NCI-H2196 (cell line): ENCODE results near the gene WDPCP.
"Not testable (repeated sequence)": the region's sequence is repeated elsewhere in the genome, so short reads cannot be mapped to it uniquely, and the experiment has no call there.

Experiments used
- DNase-seq: peaks from one replicate; lab custom pipeline; 2025; ENCODE audit not compliant: unreplicated experiment; lab: John Stamatoyannopoulos, UW

WDPCP gene

DNA sequence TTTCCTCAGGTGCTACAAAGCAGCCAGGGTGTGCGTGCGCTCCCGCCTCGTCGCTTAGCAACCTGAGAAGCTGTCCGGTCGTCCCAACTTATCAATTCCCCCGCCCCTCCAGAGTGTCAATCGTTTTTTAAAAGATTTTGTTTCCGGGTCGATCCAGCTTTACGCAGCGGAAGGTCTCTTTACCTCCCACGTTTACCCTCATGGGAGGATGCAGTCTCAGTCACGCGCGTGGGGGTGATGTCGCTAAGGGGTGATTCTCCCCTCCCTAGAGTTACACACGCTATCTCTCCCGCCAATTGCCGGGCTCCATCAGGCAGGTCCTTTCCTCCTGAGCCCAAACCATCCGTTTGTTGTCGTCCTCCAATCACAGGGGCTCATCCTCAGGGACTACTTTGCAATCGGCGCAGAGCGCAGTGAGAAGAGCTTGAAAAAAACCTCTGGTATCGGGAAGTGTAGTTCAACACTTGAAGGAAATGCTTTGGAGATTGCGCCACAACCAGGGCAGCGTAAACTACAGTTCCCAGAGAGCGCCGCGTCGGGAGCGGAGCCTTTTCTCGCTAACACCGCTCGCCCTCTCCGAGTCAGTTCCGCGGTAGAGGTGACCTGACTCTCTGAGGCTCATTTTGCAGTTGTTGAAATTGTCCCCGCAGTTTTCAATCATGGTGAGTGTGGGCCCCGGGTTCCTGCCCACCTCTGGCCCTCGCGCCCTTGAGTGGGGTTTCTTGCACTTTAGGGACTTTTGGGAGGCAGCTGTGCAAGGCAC is at the start of gene WDPCP, which contains the start of gene MDH1:
Gene WDPCP, minus strand, starts transcription at position 93 of the 763 bp plus-strand sequence. CDS start 206 bp downstream, outside the sequence.
Gene MDH1, plus strand, starts transcription at position 579 of the 763 bp plus-strand sequence. Its CDS starts 81 bp downstream, at position 660.
- DNase-seq: peak; percentile 88

DNA sequence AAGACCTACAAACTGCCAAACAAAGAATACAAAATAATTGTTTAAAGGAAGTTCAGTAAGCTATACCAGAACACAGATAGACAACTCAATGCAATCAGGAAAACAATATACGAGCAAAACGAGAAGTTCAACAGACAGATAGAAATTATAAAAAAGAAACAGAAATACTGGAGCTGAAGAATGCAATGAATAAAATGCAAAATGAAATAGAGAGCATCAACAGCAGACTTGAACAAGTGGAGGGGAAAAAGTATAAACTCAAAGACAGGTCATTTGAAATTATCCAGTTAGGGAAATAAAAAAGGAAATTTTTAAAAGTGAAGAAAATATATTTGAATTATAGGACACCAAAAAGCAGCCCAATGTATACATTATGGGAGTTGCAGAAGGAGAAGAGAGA is 44.1 kb upstream of the WDPCP start:
- no peak for DNase-seq

DNA sequence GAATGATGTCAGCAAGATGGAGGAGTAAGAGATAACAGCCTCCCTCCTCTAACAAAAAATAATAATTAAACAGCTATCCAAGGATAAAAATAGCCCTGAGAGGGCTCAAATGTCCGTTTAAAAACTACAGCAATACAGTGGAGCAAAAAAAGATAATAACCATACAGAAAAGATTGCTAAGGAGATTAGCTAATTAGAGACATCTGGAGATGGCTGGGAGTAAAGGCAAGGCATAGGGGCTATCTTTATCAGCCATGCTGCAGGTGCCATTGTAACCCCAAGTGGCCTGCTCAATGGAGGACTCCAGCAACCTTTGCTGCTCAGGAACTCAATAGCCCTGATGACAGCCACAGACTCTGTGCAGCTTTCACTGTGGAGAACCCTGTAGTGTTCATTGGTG is 43.2 kb upstream of the WDPCP start:
- DNase-seq: no peak

- no peak for DNase-seq
Observed at GRCh38 chr2:63628403-63628942, 40.2 kb upstream of the WDPCP start.

DNA sequence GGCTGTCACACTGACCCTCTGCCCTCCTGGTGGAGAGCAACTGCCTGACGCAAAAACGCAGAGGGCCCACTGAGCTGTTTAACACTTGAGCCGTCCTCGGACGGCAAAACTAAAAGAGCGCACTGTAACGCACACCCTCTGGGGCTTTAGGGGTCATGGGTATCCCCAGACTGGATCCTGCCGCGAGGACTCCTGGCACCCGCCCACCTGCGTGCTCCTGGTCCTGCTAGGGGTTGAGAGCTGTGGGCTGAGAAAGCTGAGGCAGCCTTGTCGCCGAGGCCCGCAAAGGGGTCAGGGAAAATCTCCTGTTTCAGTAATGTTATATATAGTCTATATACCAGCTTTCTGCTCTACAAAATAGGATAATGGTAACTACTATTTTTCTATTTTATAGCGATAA is 39.6 kb upstream of the WDPCP start:
- DNase-seq: no peak

DNA sequence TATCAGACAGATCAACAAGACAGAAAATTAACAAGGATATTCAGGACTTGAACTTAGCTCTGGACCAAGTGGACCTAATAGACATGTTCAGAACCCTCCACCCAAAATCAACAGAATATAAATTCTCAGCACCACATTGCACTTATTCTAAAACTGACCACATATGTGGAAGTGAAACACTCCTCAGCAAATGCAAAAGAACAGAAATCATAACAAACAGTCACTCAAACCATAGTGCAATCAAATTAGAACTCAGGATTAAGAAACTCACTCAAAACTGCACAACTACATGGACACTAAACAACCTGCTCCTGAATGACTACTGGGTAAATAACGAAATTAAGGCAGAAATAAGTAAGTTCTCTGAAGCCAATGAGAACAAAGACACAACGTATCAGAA is 35.5 kb upstream of the WDPCP start:
- DNase-seq: not testable (repeated sequence)

- no peak for DNase-seq
Observed at GRCh38 chr2:63622751-63623150, 34.5 kb upstream of the WDPCP start.

- DNase-seq: no peak
Observed at GRCh38 chr2:63619328-63619727, 31.1 kb upstream of the WDPCP start.

DNA sequence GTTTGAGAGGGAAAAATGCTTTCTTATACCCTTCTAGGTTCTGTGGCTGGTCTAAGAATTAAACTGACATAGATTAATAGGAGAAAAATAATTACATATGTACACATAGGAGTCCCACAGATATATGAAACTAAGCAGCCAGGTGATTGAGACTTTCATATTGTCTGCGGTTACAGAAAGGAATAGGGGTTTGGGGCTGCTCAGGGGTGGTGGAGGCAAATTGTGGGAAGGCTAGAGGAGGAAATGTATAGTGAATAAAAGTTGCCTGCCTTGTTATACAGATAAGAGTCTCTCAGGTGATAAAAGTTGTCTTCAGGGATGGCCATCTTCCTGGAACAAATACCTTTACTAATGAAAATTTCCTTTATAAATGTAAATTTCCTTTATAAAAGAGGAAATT is 29.1 kb upstream of the WDPCP start:
- no peak for DNase-seq

DNA sequence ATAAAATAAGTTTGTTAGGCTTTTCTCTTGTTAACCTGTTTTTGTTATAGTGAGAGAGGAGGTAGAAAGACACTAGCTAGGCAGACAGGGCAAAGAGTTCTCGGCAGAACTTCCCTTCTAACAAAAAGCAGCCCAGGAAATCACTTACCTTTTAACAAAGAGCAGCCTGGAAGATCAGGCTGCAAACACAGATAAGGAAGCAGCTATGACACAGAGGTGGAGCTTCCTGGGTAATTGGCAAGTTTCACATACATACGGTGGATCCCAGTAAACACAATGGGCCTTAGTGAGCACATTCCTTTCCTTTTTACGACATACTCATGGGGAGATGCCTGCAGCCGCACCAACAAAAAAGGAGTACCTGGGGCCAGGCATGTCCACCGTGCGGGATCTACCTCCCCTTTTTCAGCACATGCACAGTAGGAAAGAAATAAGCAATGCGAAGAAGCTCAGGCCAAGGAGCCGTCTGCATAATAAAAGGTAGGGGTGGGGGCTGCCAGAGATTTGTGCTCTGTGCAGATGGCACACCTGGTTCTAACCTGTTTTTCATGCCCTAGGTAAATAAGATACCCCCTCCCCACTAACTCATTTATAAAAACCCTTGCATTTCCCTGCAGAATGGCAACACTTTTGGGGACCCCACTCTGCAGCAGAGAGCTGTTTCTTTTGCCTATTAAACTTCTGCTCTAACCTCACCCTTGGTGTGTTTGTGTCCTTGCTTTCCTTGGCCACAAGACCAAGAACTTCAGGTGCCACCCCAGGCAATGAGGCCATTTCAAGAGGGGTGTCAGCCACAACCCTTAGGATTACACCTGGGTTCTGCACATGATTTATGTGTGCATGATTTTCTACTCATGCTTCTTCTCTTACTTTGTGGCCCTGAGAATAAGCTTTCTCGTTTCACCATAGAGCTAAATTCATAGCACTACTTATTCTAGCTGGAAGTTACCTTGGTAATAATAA is 27.0 kb upstream of the WDPCP start:
- no peak for DNase-seq

DNA sequence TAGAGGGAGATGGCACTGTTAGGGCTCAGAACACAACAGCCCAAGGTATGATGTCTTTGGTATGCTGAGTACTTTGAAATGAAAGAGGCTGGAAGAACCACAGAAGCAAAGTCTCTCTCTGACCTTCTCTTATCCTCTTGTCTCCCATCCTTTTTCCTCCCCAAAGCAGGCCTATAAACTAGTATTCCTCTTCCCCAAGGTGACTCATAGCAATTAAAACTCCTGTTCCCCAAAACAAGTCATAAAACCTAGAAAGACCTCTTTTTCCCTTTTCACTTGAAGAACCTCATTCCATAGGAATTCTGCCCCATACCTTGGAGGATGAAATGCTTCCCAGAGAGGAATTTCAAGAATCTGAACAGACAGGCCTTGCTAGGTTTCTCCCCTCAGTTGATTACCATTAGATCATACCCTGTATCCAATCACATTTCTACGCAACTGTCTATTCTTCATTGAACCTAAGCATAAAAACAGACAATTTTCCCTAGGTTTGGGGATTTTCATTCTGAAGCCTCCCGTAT is 26.2 kb upstream of the WDPCP start:
- no peak for DNase-seq

DNA sequence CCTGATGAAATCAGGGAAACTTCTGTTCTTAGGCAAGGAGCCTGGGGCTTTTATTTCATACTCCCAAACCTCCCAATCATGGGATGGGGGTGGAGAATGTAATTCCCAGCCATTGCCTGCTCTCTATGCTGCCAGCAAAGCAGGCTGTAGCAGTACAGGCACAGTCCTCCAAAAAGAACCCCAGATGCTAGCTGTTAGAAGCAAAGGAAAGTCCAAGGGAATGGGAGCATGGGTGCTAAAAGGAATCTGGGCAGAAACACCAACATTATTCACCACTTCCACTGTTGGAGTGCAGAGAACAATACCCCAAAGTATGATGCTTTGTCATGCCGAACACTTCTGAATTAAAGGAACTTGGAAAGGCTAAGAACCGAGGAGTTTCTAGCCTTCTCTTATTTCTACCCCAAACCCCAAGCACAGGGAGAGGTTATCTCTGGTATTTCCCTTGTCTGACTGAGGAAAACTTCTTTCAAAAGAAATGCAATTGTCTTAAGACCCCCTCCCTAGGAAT is 25.2 kb upstream of the WDPCP start:
- no peak for DNase-seq

DNA sequence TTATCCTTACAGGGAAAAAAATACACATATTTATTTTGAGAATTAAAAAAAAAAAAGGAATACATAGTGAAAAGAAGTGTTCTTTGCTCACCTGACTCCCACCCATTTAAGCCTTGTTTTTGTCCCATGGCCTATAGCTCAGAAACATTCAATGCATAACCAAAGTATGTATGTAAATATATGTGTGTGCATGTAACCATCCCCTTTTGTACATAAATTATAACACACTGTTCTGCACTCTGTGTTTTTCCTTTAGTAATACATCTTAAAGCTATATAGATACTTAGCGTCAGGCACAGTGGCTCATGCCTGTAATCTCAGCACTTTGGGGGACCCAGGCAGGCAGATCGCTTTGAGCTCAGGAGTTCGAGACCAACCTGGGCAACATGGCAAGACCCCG is 22.2 kb upstream of the WDPCP start:
- DNase-seq: no peak

- DNase-seq: not testable (repeated sequence)
Observed at GRCh38 chr2:63608865-63609264, 20.6 kb upstream of the WDPCP start.

DNA sequence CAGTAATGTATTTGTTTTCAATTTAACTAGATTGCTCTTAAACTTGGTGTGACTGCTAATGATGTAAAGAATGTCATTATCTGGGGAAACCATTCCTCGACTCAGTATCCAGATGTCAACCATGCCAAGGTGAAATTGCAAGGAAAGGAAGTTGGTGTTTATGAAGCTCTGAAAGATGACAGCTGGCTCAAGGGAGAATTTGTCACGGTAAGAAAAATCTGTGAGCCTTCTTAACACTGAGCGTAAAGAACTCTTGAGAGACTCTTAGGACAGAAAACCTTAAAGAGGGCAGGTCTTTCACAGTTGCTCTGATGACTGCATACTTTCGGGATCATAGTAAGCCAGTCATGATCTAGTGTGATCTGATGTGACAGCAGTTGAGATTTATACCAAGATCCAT is 16.4 kb upstream of the WDPCP start:
- DNase-seq: no peak

GRCh38 chr2:63600881-63601460 is 12.7 kb upstream of the WDPCP start:
- DNase-seq: no peak

- no peak for DNase-seq
Observed at GRCh38 chr2:63598981-63599380, 10.7 kb upstream of the WDPCP start.

GRCh38 chr2:63596401-63596883 is 8.2 kb upstream of the WDPCP start:
- DNase-seq: no peak

DNA sequence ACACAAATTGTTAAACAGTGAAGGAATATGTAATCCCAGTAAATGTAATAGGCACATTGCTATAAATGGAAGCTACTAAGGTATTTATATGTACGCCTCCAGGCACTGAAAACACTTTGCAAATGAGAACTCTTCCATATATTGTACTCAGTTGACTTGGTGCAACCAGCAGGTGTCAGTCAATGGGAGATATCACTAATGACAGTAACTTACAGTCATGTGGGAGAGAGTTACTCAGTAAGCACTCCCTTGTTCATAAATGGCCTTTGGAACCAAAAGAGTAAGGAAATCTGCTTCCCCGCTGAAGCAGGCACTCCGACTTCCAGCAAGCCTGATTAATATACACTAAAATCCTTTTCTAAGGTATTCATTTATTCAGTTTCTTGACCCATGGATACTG is 6.4 kb upstream of the WDPCP start:
- DNase-seq: no peak

- DNase-seq: no peak
Observed at GRCh38 chr2:63591566-63592175, 3.4 kb upstream of the WDPCP start.
